Heart right ventricle (tissue), 16 donors: ENCODE data around the gene TPMT. TPM values are rescaled to one million over a fixed set of nuclear protein-coding genes. Genes with fewer than 3 reads are reported as not detected.
"Not testable (repeated sequence)": the region's sequence is repeated elsewhere in the genome, so short reads cannot be mapped to it uniquely, and the experiment has no call there.

Source experiments
- ATAC-seq, 8 donors: fragments of 200-7000 bp; cut with Tn5 transposase; one replicate each; pipeline ENCODE4 v1.9.1; 2020; ENCODE audit warnings: mild to moderate bottlenecking in 8 of 8, moderate library complexity in 8 of 8, moderate number of reproducible peaks in 1 of 8
- DNase-seq, 2 donors: peaks; one replicate each; pipeline ENCODE4 v3.0.0-alpha.2; 2020
- H3K27ac ChIP-seq, 10 donors: fragments of 200-600 bp; sonication (generic) in 2 of 10; one replicate each; pipeline versions ENCODE4 v1.5.0 to v1.8.0; 2020 to 2022; ENCODE audit warnings: mild to moderate bottlenecking in 3 of 10
- H3K27me3 ChIP-seq, 7 donors: fragments of 200-600 bp; one replicate each; pipeline ENCODE4 v1.8.0; 2021 to 2022; ENCODE audit warnings: mild to moderate bottlenecking in 2 of 7
- H3K36me3 ChIP-seq, 9 donors: fragments of 200-600 bp; sonication (generic) in 1 of 9; one replicate each; pipeline versions ENCODE4 v1.5.0 to v1.8.0; 2020 to 2022; ENCODE audit warnings: mild to moderate bottlenecking in 2 of 9
- H3K4me1 ChIP-seq, 9 donors: fragments of 200-600 bp; sonication (generic) in 1 of 9; one replicate each; pipeline versions ENCODE4 v1.5.0 to v1.8.0; 2020 to 2022; ENCODE audit warnings: mild to moderate bottlenecking in 4 of 9
- H3K4me3 ChIP-seq, 10 donors: fragments of 200-600 bp; sonication (generic) in 2 of 10; one replicate each; pipeline versions ENCODE4 v1.5.0 to v1.8.0; 2020 to 2022; ENCODE audit warnings: mild to moderate bottlenecking in 7 of 10, moderate library complexity in 2 of 10
- H3K9me3 ChIP-seq, 11 donors: fragments of 200-600 bp in 10 of 11; sonication (generic) in 2 of 11; one replicate each; pipeline versions ENCODE4 v1.5.0 to v1.8.0; 2013 to 2022; ENCODE audit warnings: mild to moderate bottlenecking in 2 of 11, control low read depth in 1 of 11, moderate library complexity in 1 of 11
- CTCF ChIP-seq, 9 donors: fragments of 200-600 bp; sonication (generic) in 2 of 9; IDR thresholded peaks; one replicate each; pipeline versions ENCODE4 v1.5.0 to v1.8.0; 2021 to 2022; ENCODE audit warnings: antibody characterized with exemption in 9 of 9, mild to moderate bottlenecking in 5 of 9, moderate library complexity in 1 of 9
- WGBS, 2 donors: extraction: QIAGEN DNeasy Blood & Tissue Kit; methylation state at CpG; one replicate each; pipeline ENCODE4 v1.1.7; 2013; ENCODE audit warnings: inconsistent platforms in 1 of 2; 5-methylcytosine and 5-hydroxymethylcytosine counted together
- intact Hi-C, 10 donors: fragments of 100-400 bp; cut with DNase I; formaldehyde crosslinking; loops; one replicate each; pipeline versions ENCODE4 v1.11.1 to v1.14.2; 2022
- polyA plus RNA-seq, 2 donors: library from polyadenylated mRNA; stranded (reverse); fragments of 200-250 nt; gene quantifications; one replicate each; pipeline ENCODE4 v1.2.3, GENCODE V29; 2013
- total RNA-seq, 10 donors: library from RNA; stranded (reverse); fragmentation: NEBNext Ultra II Directional in 3 of 10; extraction: Animal tissue kit (Norgen Biotek cat#: 25700) in 3 of 10; gene quantifications; one replicate each; pipeline versions ENCODE4 v1.2.1 to v1.2.4, GENCODE V29; 2021 to 2023
- donor health status: Arrhythmogenic right ventricular cardiomyopathy.
- donor health status: ischemic (EF 13 %, LVEDD 7.1; RV severe dilation, severe dysfunction).
- donor health status: healthy with polysubstance abuse.
- donor health status: DM: no; HTN: yes; CAD: no.
- donor health status: DM: no; HTN: no; CAD: no.
- donor health status: ischemic (EF 25% LVEDD 6.9; RV normal size, moderate dysfunction).
- donor health status: ischemic (EF 25% LVEDD 5.7; RV mildly dilated, moderate dysfunction).
- donor health status: healthy.
- donor health status: DM: yes; HTN: yes; CAD: no.
- donor health status: Ischemic cardiomyopathy.
- donor health status: ischemic (EF 35%, LVEDD 5.7; RV mildly dilated, moderate dysfunction).
- donor health status: nonischemic (EF 11% LVEDD 7.7; RV severe dilation, severe dysfunction).
- donor health status: DM: yes; HTN: yes; CAD: no.
- donor health status: PGD.
- donor health status: ischemic (EF 29% LVEDD 5.4; RV normal size, mild dysfunction).
- donor health status: nonischemic (EF 23%, LVEDD 6.1; RV moderate dilation, normal function).

The TPMT gene
- total and polyA plus RNA-seq, 12 donors, result 10.2 to 16.0 (median 13.0) TPM

DNA sequence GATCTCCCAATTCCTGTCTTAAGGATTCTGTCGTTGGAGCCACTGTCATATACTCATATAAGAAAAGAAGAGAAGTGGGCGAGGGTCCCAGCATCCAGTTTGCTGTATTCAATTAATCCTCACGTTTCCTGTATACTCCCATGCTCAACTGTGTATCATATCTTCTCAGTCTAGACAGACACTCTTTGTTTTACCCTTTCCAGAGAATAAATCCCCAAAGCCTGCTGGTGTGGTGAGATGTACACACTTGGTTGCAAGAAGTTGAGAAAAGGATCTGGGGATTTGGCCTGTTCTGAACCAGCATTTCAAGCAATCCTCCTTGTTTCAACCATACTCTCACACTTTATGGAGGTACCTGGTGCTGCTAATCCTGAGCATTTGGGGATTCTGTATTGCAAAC lies 3.1 kb downstream of the TPMT start:
- Histone ChIP-seq H3K27ac (no peak overlapping the region), H3K27me3 (no peaks in the 10 kb centered on the region), H3K4me1 (peaks cover 0 to 36% (median 27%) of the 10 kb centered on the region in 9 donors), H3K4me3 (no peak overlapping the region), H3K9me3 (no peaks in the 10 kb centered on the region), H3K36me3 (peaks cover 0 to 27% (median 0%) of the 10 kb centered on the region in 9 donors)
- TF ChIP-seq CTCF (IDR thresholded peaks at IDR 0.05), result no peak
- 73 to 78% methylated on average over 3 of the region's 3 CpGs for WGBS, 2 donors
- ATAC-seq (no peak), DNase-seq (no peak)
- intact Hi-C loops, result loop anchor here in 3 of 10 donors (10.0 kb wide), 2 partner anchors 113 to 447 kb away; partner anchors contain the start of genes DEK (in 3 of the 3) and NUP153 (in 1 of the 3)

GRCh38 chr6:18151391-18151790 lies 3.5 kb downstream of the TPMT start:
- DNase-seq, ATAC-seq, H3K27ac ChIP-seq, H3K27me3 ChIP-seq, H3K9me3 ChIP-seq, H3K4me3 ChIP-seq: not testable (repeated sequence)
- intact Hi-C loops, result loop anchor here in 3 of 10 donors (10.0 kb wide), 2 partner anchors 113 to 447 kb away; partner anchors contain the start of genes DEK (in 3 of the 3) and NUP153 (in 1 of the 3)
- peaks cover 0 to 31% (median 0%) of the 10 kb centered on the region in 9 donors for H3K36me3 ChIP-seq
- 93 to 99% methylated on average over 3 of the region's 3 CpGs for WGBS, 2 donors
- H3K4me1 ChIP-seq, result peaks cover 0 to 32% (median 26%) of the 10 kb centered on the region in 9 donors

GRCh38 chr6:18148304-18149025 lies 6.4 kb downstream of the TPMT start:
- peaks cover 0 to 58% (median 1%) of the 10 kb centered on the region in 9 donors for H3K36me3 ChIP-seq
- H3K4me3 ChIP-seq, result no peak overlapping the region
- ATAC-seq (no peak), DNase-seq (no peak)
- H3K27ac ChIP-seq, result no peak overlapping the region
- intact Hi-C loops, result no loop called here
- WGBS, 2 donors, result 94 to 97% methylated on average over 5 of the region's 5 CpGs
- TF ChIP-seq CTCF (IDR thresholded peaks at IDR 0.05), result no peak
- H3K27me3 ChIP-seq, result no peaks in the 10 kb centered on the region
- no peaks in the 10 kb centered on the region for H3K9me3 ChIP-seq
- peaks cover 0 to 16% (median 8%) of the 10 kb centered on the region in 9 donors for H3K4me1 ChIP-seq

GRCh38 chr6:18147616-18148015 lies 7.3 kb downstream of the TPMT start:
- DNase-seq (no peak), ATAC-seq (no peak)
- Histone ChIP-seq H3K4me3 (no peak overlapping the region), H3K9me3 (no peaks in the 10 kb centered on the region), H3K4me1 (peaks cover 0 to 8% (median 0%) of the 10 kb centered on the region in 9 donors), H3K27ac (no peak overlapping the region), H3K27me3 (no peaks in the 10 kb centered on the region), H3K36me3 (peaks cover 0 to 66% (median 10%) of the 10 kb centered on the region in 9 donors)
- TF ChIP-seq CTCF (IDR thresholded peaks at IDR 0.05), result no peak
- intact Hi-C loops, result no loop called here
- 99 to 100% methylated on average over 2 of the region's 2 CpGs for WGBS, 2 donors

DNA sequence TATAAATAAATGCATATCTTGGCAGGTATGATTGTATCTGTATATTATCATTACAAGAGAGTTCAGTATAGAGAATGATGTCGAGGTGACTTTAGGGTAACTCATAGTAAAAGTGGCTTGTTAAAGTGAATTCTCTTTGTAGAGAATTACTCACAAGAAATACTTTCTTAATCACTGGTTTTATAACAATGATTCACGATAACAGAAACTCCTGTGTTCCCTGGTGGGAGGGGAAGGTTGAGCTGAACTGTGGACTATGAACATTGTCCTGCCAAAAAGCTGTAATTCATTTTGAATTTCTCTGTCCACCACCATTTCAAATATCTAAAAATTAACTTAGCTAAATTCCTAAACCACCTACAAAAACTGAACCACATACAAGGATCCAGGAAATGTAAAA lies 7.7 kb downstream of the TPMT start:
- H3K27ac ChIP-seq, result no peak overlapping the region
- 85 to 92% methylated on average over 2 of the region's 2 CpGs for WGBS, 2 donors
- no peak for TF ChIP-seq CTCF (IDR thresholded peaks at IDR 0.05)
- no peak for DNase-seq
- peaks cover 0 to 71% (median 10%) of the 10 kb centered on the region in 9 donors for H3K36me3 ChIP-seq
- peaks cover 0 to 3% (median 0%) of the 10 kb centered on the region in 9 donors for H3K4me1 ChIP-seq
- no peaks in the 10 kb centered on the region for H3K27me3 ChIP-seq
- intact Hi-C loops, result no loop called here
- no peak for ATAC-seq
- no peak overlapping the region for H3K4me3 ChIP-seq
- H3K9me3 ChIP-seq, result no peaks in the 10 kb centered on the region
